SK-MEL-5 (cell line): Measurements from ENCODE around the gene EIF2S3. TPM values are rescaled to one million over a fixed set of nuclear protein-coding genes. Genes with fewer than 3 reads are reported as not detected.

Experiments
- DNase-seq: peaks from one replicate; pipeline ENCODE4 v3.0.0-alpha.2; 2016; ENCODE audit warnings: low read depth, low spot score
- in situ Hi-C: cut with HindIII; loops from 2 replicates; pipeline ENCODE4 v1.10.0; 2016; ENCODE audit warnings: low sequenced_read_pairs, high pct_unique_total_duplicates, low pct_unique_long_range_greater_than_20kb
- total RNA-seq: library from RNA; depleted of rRNA; stranded (reverse); fragments of >200 nt; shearing (Covaris generic); gene quantifications from 2 replicates; pipeline ENCODE4 v1.2.3, GENCODE V29; 2014; rRNA removed

The EIF2S3 gene
- total RNA-seq, 1 experiment from 2014 or later = 410 TPM

DNA sequence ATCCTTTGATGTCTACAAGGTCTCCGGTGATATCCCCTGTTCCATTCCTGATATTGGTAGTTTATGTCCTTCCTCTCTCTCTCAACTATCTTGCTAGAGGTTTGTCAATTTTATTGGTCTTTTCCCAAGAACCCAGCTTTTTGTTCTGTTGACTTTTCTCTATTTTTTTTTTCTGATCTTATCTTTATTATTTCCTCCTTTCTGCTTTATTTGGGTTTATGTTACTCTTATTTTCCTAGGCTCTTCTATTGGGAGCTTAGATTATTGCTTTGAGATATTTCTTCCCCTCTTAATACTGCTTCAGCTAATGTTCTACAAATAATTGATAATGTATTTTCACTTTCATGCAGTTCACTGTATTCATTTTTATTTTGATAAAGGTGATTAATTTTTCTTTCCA, 44.2 kb downstream of the EIF2S3 start:
- no peak for DNase-seq
- in situ Hi-C loops = no loop called here

- in situ Hi-C loops = no loop called here
- DNase-seq = no peak
These were observed 44.6 kb downstream of the EIF2S3 start for GRCh38 chrX:24099394-24099793.

DNA sequence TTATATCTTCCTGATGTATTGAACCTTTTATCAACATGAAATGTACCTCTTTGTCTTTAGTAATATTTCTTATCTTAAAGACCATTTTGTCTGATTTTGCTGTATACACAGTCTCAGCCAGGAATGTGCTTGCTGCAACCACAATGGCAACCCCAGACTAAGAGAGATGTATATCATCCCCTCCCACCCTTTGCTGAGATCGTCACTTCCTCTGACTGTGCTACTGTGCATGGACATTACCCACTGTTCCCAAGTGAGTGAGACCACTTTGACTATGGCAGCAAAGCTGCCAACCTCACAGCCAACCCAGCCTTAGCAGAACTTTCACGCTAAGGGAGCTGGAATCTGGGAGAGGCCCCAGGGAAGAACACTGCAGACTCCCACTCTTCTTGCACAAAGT, 46.0 kb downstream of the EIF2S3 start:
- in situ Hi-C loops = no loop called here
- peak; percentile 2 for DNase-seq

DNA sequence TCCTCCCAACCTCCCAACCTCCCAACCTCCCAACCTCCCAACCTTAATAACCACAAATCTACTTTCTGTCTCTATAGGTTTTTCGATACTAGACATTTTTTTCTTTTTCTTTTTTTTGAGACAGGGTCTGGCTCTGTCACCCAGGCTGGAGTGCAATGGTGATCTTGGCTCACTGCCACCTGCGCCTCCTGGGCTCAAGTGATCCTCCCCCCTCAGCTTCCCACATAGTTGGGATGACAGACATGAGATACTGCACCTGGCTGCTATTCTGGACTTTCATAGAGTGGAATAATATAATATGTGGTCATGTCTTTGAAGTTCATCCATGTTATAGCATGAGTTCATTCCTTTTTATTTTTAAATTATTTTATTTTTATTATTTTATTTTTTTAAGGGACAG, 55.3 kb downstream of the EIF2S3 start:
- in situ Hi-C loops = no loop called here
- DNase-seq = no peak

DNA sequence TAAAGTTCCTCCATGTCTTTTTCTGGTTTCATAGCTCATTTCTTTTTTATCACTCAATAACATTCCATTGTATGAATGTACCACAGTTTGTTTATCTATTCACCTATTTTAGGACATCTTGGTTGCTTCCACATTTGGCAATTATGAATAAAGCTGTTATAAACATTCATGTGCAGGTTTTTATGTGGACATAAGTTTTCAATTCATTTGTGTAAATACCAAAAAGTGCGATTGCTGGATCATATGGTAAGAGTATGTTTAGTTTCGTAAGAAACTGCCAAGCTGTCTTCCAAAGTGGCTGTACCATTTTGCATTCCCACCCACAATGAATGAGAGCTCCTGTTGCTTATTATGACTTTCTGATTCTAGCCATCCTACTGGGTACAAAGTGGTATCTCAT, 58.4 kb downstream of the EIF2S3 start:
- no peak for DNase-seq
- in situ Hi-C loops = no loop called here

DNA sequence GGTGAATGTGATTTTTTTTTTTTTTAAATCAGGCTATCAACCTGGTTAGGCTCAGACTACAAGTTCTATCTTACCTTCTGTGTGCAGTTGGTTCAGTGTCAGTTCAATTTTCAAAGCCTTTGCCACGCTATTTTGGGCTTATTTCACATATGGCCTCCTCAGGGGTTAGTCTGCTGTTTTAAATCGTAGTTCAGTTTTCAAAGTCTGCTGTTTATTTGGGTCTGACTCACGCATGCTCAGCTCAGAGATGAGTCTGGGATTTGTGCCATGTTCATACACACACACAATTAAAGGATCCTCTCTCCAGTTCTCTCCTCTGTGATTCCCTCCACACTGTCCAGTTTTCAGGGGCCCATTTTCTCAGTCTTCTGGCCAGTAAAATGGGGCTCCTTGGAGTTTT, 62.5 kb downstream of the EIF2S3 start:
- peak; percentile 14 for DNase-seq
- in situ Hi-C loops = no loop called here

- DNase-seq = no peak
- in situ Hi-C loops = no loop called here
These were observed 69.6 kb downstream of the EIF2S3 start for GRCh38 chrX:24124244-24124799.

DNA sequence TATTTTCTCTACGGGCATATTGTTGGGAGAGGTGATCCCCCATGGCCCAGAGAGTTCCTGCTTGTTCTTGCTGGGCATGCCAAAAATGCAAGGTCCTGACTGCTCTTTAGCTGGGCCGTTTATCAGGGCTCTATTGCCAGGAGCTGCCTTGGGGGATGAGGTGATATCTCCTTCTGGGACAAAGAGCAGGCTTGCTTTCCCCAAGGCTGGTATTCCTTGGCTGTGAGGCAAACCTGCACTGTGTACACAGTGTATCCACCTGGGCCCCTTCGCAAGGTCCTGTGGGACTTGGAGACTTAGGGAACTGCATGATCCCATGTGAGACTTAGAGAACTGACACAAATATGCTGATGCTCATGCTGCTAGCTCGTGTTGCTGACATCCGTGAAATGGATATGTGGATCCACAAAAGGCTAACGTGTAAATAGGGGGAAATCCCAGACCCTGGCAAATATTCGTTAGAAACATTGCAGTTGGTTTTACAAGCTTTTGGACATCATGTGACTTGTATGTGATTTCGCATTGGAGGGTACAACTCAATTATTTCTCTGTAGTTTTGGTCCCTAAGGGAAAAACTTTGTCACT, 70.4 kb downstream of the EIF2S3 start:
- no peak for DNase-seq
- in situ Hi-C loops = no loop called here

Other genes with a start within 250 kb of the EIF2S3 start
- gene APOO, start 147.0 kb upstream of the EIF2S3 start, total RNA-seq = 38.6 and 52.6 TPM in 2 replicates
- 0.11 and 2.4 TPM in 2 replicates for gene CXorf58, start 146.9 kb upstream of the EIF2S3 start, total RNA-seq
- gene KLHL15, start 27.8 kb upstream of the EIF2S3 start, total RNA-seq = 11.9 and 12.4 TPM in 2 replicates
- gene ZFX, start 94.8 kb downstream of the EIF2S3 start, total RNA-seq = 21.8 and 24.8 TPM in 2 replicates